NCI-H345 (cell line): ENCODE results near the gene PGS1.
"Not testable (repeated sequence)": the region's sequence is repeated elsewhere in the genome, so short reads cannot be mapped to it uniquely, and the experiment has no call there.

ENCODE experiments used
- DNase-seq: peaks from one replicate; lab custom pipeline; 2025; lab: John Stamatoyannopoulos, UW

Gene PGS1

DNA sequence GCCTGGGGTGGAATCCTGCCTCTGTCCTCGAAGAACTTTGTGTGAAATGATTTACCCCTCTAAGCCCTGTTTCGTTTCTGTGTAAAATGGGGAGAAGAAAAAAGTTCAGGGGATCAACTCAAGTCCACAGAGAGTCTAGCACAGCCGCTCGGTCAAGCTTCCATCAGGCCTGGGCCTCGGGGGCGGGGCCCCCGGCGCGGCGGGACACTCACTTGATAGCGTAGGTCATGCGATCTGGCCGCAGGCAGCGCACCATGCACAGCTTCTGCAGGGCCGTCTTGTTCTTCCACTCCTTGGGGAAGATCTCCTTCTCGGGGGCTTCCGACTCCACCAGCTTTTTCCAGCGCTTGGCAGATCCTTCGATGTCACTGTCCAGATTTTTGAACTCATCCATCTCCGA is 65.9 kb downstream of the PGS1 start:
- no peak for DNase-seq

GRCh38 chr17:78446833-78447232 is 68.4 kb downstream of the PGS1 start:
- no peak for DNase-seq

- DNase-seq, result no peak
Measured at GRCh38 chr17:78448356-78448993, 70.0 kb downstream of the PGS1 start.

GRCh38 chr17:78449983-78450595 is 71.6 kb downstream of the PGS1 start:
- DNase-seq, result peak; percentile 66

GRCh38 chr17:78450696-78451345 is 72.4 kb downstream of the PGS1 start:
- peak; percentile 41 for DNase-seq

DNA sequence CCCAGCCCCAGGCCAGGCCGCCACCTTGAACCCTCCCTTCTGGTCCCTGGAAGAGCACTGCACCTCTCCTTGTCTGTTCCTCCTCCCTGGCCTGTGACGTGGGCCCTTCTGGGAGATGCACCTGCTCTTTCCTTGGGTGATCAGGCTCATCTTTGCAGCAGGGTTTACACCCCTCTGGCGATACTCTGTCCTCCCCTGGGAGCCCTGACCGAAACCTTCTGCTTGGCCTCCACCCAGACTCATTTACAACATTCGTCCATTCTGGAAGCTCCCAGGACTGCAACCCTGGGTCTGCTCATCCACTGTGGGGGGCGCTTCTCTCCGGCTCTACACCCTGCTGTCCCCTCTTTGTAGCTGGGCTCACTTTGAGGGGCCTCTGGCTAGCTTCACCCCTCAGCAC is 73.3 kb downstream of the PGS1 start:
- DNase-seq, result no peak

DNA sequence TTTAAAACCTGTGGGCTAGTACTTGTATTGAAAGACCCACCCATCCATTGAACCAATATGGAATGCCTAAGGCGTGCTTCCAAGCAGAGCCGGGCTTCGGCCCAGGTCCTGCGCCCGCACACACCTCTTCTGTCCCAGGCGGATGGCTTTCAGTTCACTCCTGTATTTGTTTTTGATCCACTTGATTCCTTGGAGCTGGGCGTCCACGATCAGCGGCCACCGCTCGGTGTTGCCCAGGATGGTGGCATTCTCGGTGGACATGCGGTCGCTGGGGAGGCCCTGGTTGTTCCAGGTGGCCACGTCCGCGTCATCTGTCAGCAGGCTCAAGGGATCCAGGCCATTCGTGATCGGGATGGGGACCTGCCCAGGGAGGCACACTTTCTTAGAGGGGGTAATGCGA is 75.9 kb downstream of the PGS1 start:
- DNase-seq, result no peak

GRCh38 chr17:78458091-78458490 is 79.6 kb downstream of the PGS1 start:
- no peak for DNase-seq

DNA sequence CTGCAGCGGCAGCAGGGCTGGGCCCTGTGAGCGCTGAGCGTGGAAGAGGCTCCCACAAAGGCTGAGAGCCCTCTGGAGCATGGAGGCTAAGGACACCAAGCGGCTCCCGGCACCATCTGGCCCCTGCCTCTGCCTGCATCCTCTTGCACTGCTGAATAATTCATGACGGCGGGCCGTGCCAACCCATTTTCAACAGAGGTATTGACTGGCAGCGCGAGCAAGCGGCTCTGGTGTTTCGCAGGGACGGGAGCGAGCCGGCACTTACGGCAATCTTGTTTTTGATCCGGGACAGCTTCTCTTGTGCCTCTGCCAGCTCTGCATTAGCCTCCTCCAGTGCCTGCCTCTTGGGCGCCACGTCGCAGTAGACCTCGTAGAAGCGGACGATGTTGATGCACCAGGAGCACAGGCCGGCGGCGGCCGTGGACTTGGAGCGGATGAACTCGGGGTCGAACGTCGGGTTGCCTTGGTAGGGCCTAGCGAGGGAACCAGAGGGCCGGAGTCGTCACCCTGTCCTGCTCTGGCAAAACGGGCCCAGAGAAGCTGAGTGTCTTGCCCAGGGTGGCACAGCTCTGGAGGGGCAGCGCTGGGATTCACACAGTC is 80.4 kb downstream of the PGS1 start:
- DNase-seq, result peak; percentile 17

GRCh38 chr17:78459696-78460095 is 81.2 kb downstream of the PGS1 start:
- no peak for DNase-seq

- DNase-seq, result no peak
Measured at GRCh38 chr17:78460176-78460675, 81.8 kb downstream of the PGS1 start.

DNA sequence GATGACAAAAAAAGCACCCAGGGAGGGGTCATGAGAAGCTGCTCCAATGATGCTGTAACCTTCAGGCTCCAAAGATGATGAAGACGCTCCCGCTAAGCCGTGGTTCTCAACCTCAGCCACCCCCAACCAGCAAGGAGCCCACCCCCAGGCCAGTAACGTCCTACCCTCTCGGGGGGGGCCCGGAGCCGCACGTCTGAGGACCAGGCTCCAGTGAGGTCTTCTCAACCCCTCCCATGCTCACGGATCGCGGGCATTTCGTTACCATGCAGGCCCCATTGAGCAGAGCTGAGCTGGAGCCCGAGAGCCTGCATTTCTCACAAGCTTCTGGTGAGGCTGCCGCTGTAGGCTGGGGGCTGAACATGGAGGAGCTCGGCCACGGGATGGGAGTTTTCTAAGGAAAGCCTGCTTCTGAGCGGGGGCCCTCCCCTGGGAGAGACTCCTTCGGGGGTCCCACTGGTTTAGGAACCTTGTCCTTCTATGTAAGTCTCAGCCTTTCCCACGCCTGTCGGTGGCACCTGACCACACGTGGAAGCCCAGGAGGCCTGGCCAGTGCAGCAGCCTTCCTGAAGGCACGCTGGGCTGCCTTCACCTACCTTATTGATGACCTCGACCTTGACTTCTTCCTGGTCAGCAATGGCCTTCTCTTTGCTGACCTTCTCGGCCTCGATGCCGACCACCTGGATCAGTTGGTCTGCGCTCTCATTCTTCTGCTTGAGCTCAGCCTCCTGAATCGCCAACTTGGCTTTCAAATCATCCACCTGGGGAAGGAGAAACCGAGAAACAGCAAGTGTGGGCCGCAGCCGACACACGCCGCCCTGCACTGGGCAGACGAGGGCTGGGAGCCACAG is 82.7 kb downstream of the PGS1 start:
- no peak for DNase-seq

DNA sequence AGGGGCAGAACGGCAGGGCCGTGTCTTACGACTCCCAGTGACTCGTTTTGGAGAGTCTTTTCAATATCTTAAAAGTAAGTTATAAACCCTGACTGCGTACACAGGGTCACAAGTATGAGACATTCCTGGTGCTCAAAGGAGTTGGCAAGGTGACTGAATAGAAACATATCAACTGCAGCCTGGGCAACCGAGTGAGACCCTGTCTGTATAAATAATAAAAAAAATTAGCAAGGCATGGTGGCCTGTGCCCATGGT is 83.3 kb downstream of the PGS1 start:
- DNase-seq, result no peak

- DNase-seq, result no peak
Measured at GRCh38 chr17:78462148-78462547, 83.7 kb downstream of the PGS1 start.

DNA sequence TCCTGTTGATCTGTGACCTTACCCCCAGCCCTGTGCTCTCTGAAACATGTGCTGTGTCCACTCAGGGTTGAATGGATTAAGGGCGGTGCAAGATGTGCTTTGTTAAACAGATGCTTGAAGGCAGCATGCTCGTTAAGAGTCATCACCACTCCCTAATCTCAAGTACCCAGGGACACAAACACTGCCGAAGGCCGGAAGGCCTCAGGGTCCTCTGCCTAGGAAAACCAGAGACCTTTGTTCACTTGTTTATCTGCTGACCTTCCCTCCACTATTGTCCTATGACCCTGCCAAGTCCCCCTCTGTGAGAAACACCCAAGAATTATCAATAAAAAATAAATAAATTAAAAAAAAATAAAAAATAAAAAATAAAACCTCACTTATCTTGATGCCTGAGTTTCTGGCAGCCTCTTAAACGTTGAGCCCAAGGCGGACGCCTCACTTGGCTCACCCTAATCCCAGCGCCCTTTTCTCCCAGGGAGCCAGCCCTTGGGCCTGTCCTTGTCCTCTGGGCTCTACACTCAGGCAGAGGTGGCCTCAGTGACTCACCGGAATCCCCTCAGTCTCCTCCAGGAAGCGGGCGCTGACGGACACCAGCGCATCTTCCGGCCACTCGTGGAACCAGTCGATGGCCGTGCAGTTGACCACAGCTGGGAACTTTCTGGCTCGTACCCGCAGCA is 87.8 kb downstream of the PGS1 start:
- not testable (repeated sequence) for DNase-seq

GRCh38 chr17:78466786-78467715 is 88.6 kb downstream of the PGS1 start:
- DNase-seq, result no peak

DNA sequence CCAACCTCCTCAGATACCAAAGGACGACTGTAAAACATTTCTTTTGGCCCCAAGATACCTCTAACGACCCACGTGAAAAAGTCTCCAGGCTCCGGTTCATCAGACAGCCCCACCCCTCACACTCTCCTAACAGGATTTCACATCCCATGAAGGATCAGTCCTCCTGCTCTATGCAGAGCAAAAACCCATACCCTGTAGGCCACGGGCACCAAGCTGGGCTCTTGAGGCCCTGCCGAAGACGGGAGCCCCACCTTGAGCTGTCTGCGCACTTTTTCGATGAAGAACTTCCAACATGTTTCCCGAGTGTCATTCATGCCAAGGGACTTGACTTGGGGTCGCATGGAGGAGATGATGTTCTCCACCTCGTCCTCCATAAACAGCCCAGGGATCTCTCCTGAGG is 89.9 kb downstream of the PGS1 start:
- DNase-seq, result no peak

- no peak for DNase-seq
Measured at GRCh38 chr17:78469443-78469842, 91.0 kb downstream of the PGS1 start.

- no peak for DNase-seq
Measured at GRCh38 chr17:78471635-78472034, 93.2 kb downstream of the PGS1 start.

DNA sequence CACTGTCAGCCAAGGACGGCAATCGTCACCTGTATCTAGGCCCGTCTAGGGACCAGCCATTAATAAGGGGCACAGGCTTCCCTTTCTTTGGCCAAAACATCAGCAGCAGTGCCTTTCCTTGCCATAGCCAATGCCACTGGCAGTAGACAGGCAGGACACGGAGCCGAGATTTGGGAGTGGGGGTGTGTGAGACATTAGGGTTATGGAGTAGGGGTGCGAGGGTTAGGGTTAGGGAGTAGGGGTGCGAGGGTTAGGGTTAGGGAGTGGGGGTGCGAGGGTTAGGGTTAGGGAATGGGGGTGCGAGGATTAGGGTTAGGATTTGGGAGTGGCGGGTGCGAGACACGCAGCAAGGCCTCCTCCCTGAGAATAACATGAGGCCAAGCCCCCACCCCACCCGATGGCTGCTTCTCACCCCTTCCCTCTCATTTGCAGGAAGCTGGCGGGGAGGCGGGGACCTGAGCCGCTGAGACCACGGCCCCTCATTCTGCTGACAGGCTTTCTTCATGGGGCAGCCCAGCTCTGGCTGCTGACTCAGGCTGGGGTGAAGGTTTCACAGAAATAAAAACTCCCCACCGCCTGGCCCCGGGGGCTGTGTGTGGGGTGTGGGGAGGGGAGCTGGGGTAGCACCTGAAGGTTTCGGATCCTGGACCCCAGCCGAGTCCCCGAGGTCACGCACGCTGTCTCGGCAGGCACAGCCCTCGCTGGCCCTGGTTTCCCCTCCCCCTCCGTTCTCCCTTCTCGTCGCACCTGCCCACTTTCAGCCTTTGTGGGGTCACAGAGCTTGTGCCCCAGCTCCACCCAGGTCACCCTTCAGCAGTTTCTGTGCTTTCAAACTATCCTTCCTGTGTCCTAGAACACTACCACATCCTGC is 93.8 kb downstream of the PGS1 start:
- no peak for DNase-seq
